HEK293T (cell line): ENCODE data around the gene NUP85.
"Not testable (repeated sequence)": the region's sequence is repeated elsewhere in the genome, so short reads cannot be mapped to it uniquely, and the experiment has no call there.

Source experiments
- CTCF ChIA-PET: fragments of 350-600 bp; formaldehyde crosslinking; extraction: SDS; loops from one replicate; lab custom pipeline; 2021; ENCODE audit warnings: antibody characterized with exemption, inconsistent platforms; lab: Yijun Ruan, JAX
- POLR2A ChIA-PET: fragments of 350-600 bp; formaldehyde crosslinking; extraction: SDS; loops from one replicate; lab custom pipeline; 2020; ENCODE audit warnings: antibody characterized with exemption, inconsistent platforms; lab: Yijun Ruan, JAX
- DNase-seq: peaks from one replicate; pipeline ENCODE4 v3.0.0; 2012; ENCODE audit warnings: mixed read lengths; ENCODE audit errors: extremely low spot score
- ARNT ChIP-seq: fragments of 450-650 bp; IDR thresholded peaks from 2 replicates; pipeline ENCODE4 v1.6.1; 2017; ENCODE audit warnings: mild to moderate bottlenecking
- BHLHE40 ChIP-seq: fragments of 450-650 bp; IDR thresholded peaks from 2 replicates; pipeline ENCODE4 v1.6.1; 2016; ENCODE audit warnings: mild to moderate bottlenecking, moderate library complexity, borderline replicate concordance
- CTBP1 ChIP-seq: fragments of 450-650 bp; IDR thresholded peaks from 2 replicates; pipeline ENCODE4 v1.6.1; 2016; ENCODE audit warnings: borderline replicate concordance
- ELF4 ChIP-seq: fragments of 450-650 bp; IDR thresholded peaks from 2 replicates; pipeline ENCODE4 v1.6.1; 2017; ENCODE audit warnings: antibody characterized with exemption
- FOXA1 ChIP-seq: fragments of 450-650 bp; IDR thresholded peaks from 2 replicates; pipeline ENCODE4 v1.6.1; 2016; ENCODE audit warnings: mild to moderate bottlenecking
- FOXM1 ChIP-seq: fragments of 450-650 bp; IDR thresholded peaks from 2 replicates; pipeline ENCODE4 v1.6.1; 2017; ENCODE audit warnings: mild to moderate bottlenecking, borderline replicate concordance
- HDGF ChIP-seq: fragments of 450-650 bp; IDR thresholded peaks from 2 replicates; pipeline ENCODE4 v1.6.1; 2017; ENCODE audit warnings: antibody characterized with exemption, borderline replicate concordance
- L3MBTL2 ChIP-seq: fragments of 450-650 bp; conservative IDR thresholded peaks from 2 replicates; pipeline ENCODE4 v1.6.1; 2016; ENCODE audit warnings: mild to moderate bottlenecking
- LEF1 ChIP-seq: fragments of 450-650 bp; IDR thresholded peaks from 2 replicates; pipeline ENCODE4 v1.6.1; 2017; ENCODE audit warnings: mild to moderate bottlenecking, borderline replicate concordance
- NFRKB ChIP-seq: fragments of 450-650 bp; IDR thresholded peaks from 2 replicates; pipeline ENCODE4 v1.6.1; 2016; ENCODE audit warnings: mild to moderate bottlenecking, moderate library complexity
- PKNOX1 ChIP-seq: fragments of 450-650 bp; IDR thresholded peaks from 2 replicates; pipeline ENCODE4 v1.6.1; 2016
- SP1 ChIP-seq: fragments of 450-650 bp; IDR thresholded peaks from 2 replicates; pipeline ENCODE4 v1.6.1; 2017
- SUZ12 ChIP-seq: fragments of 450-650 bp; IDR thresholded peaks from 2 replicates; pipeline ENCODE4 v1.6.1; 2016; ENCODE audit warnings: mild to moderate bottlenecking
- TARDBP ChIP-seq: fragments of 450-650 bp; IDR thresholded peaks from 2 replicates; pipeline ENCODE4 v1.6.1; 2016
- ZNF384 ChIP-seq: fragments of 450-650 bp; IDR thresholded peaks from 2 replicates; pipeline ENCODE4 v1.6.1; 2016

NUP85 gene

DNA sequence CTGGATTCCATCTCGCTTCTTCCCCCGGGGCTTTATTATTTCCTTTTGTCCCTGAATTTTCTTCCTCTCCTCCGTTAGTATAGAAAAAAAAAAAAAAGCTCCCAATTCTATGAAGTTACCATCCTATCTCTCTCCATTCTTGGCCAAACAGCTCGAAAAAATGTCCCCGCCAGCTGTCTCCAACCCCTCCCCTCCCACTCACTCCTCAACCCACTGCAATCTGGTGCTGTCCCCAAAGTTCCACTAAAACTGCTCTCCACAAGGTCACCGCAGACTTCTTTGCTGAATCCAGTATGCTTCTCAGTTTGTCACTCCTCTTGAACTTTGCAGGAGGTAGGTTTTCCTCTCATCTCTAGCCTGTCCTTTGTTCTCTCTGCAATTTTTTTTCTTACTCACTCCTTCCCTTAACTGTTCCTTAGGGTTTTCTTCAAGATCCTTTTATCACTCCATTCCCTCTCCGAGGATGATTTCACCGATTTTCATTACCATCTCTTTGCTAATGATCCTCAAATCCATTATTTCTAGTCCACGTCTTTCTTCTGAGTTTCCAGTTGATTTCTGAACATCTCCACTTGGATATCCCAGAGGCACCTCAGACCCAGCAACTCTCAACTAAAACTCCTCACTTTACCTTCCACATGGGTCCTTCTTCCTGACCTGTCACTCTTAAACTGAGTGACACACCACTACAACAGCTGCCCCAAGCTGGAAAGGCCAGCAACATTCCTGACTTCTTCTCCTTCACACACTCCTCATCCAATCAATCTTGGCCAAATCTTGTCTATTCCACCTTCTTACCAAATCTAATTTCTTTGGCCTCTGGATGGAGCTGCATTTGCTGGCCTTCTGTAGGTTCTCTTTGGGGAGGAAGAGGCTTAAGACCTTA lies 21.2 kb upstream of the NUP85 start:
- DNase-seq = no peak
- TF ChIP-seq FOXA1 = no peak
- no peak for TF ChIP-seq TARDBP
- TF ChIP-seq L3MBTL2 = no peak
- TF ChIP-seq SUZ12 = no peak
- TF ChIP-seq PKNOX1 = peak; percentile 61
- CTCF ChIA-PET = interaction anchor here (0.5 to 0.8 kb wide), 4 partner anchors 8 to 204 kb away, joined by 3 to 5 read pairs (median 4); no protein-coding TSS in a partner anchor
- POLR2A ChIA-PET = interaction anchor here (0.7 to 3.4 kb wide), 14 partner anchors 8 to 202 kb away, joined by 3 to 15 read pairs (median 4); partner anchors contain the start of genes ARMC7, JPT1, MIF4GD and NT5C

- DNase-seq = no peak
- TF ChIP-seq ZNF384 = no peak
- ChIA-PET POLR2A (interaction anchor here (1.2 to 4.3 kb wide), 5 partner anchors 8 to 59 kb away, joined by 3 to 16 read pairs (median 5); partner anchors contain the start of genes NT5C and NUP85), CTCF (interaction anchor here (1.1 to 2.6 kb wide), 2 partner anchors 13 to 52 kb away, joined by 4 to 16 read pairs; no protein-coding TSS in a partner anchor)
These were observed 16.9 kb upstream of the NUP85 start for GRCh38 chr17:75188614-75189013.

DNA sequence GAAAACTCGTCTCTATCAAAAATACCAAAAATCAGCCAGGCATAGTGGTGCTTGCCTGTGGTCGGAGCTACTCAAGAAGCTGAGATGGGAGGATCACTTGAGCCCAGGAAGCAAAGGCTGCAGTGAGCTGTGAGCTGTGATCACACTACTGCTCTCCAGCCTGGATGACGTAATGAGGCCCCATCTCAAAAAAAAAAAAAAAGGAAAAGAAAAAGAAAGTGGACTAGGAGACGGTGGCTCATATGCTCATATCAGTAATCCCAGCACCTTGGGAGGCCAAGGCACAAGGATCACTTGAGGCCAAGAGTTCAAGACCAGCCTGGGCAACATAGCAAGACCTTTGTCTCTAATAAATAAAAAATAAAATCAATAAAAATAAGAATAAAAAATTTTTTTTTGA lies 13.9 kb upstream of the NUP85 start:
- ChIA-PET CTCF (interaction anchor here (0.9 to 2.0 kb wide), 3 partner anchors 10 to 230 kb away, joined by 3 to 8 read pairs (median 6); no protein-coding TSS in a partner anchor), POLR2A (interaction anchor here (1.3 to 4.3 kb wide), 3 partner anchors 9 to 14 kb away, joined by 5 to 16 read pairs (median 7); partner anchors contain the start of genes NUP85 and SUMO2)
- TF ChIP-seq ZNF384 (peak; percentile 89), L3MBTL2 (no peak), ELF4 (no peak), LEF1 (no peak)
- DNase-seq = no peak

DNA sequence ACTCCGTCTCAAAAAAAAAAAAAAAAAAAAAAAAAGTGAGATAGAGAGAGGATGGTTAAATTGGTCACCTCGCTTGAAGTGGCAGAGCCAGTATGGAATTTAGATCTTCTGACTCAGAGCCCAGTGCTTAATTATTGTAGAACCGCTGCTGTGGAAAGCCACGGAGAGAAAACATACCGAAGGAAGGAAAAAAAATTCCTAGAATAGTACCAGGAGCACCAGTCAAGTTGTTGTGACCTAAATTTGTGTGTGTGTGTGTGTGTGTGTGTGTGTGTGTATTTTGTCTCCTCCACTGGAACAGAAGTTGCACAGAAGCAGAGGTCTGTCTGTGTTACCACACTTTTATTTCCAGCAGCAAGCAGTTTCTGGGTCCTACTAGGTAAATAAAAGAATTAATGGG lies 10.6 kb upstream of the NUP85 start:
- ChIA-PET POLR2A (no interaction called here), CTCF (no interaction called here)
- DNase-seq = no peak
- no peak for TF ChIP-seq ARNT
- peak; percentile 62; the same call in 1 of the 2 replicates for TF ChIP-seq ZNF384
- no peak for TF ChIP-seq SUZ12

DNA sequence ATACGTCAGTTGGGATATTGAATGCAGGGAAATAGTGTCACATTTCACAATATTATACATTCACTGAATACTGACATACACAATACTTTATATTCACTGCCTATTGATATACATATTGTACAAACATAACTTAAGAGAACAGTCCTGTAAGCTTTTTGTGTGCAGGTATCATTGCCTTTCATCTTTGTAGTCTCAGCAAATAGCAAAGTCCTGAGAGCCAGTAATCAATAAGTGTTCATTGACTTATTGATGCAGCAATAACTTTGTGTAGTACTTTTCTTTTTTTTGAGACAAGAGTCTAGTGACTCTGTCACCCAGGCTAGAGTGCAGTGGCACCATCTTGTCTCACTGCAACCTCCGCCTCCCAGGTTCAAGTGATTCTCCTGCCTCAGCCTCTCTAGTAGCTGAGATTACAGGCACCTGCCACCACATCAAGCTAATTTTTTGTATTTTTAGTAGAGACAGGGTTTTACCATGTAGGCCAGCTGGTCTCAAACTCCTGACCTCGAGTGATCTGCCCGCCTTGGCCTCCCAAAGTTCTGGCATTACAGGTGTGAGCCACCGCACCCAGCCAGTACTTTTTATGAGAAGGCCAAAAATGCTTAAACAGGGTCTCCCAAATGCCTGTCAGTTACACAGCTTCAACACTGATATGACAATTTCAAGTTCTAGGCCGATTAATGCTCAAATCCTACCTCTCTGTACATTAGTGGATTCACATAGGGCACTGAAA lies 5.4 kb upstream of the NUP85 start:
- CTCF ChIA-PET = interaction anchor here (4.7 kb wide), 1 partner anchor 85 kb away, joined by 44 read pairs; no protein-coding TSS in a partner anchor
- POLR2A ChIA-PET = interaction anchor here (1.0 to 4.0 kb wide), 4 partner anchors 11 to 86 kb away, joined by 3 to 16 read pairs (median 6); partner anchors contain the start of genes NT5C and SUMO2
- no peak for DNase-seq
- no peak for TF ChIP-seq ARNT
- TF ChIP-seq NFRKB = no peak
- TF ChIP-seq CTBP1 = no peak
- no peak for TF ChIP-seq SUZ12
- no peak for TF ChIP-seq BHLHE40
- no peak for TF ChIP-seq L3MBTL2
- TF ChIP-seq ZNF384 = no peak

- POLR2A ChIA-PET = interaction anchor here (0.7 to 3.5 kb wide), 31 partner anchors 9 to 574 kb away, joined by 3 to 19 read pairs (median 6); partner anchors contain the start of genes ARMC7, GGA3, HID1 and MIF4GD
- no peak for DNase-seq
- TF ChIP-seq FOXA1 (no peak), TARDBP (no peak), NFRKB (no peak), ZNF384 (no peak), BHLHE40 (no peak), ELF4 (no peak), CTBP1 (no peak), SP1 (no peak), FOXM1 (no peak), L3MBTL2 (no peak; the same call in 1 of the 2 replicates), ARNT (no peak), HDGF (no peak), PKNOX1 (no peak)
- CTCF ChIA-PET = interaction anchor here (1.9 to 2.3 kb wide), 2 partner anchors 34 to 92 kb away, joined by 8 to 11 read pairs; no protein-coding TSS in a partner anchor
These were observed 299 bp downstream of the NUP85 start for GRCh38 chr17:75205793-75206163.

- TF ChIP-seq ZNF384 = peak; percentile 49; the same call in 1 of the 2 replicates
- ChIA-PET CTCF (interaction anchor here (1.9 to 2.3 kb wide), 2 partner anchors 33 to 93 kb away, joined by 8 to 11 read pairs; no protein-coding TSS in a partner anchor), POLR2A (interaction anchor here (0.7 to 3.5 kb wide), 14 partner anchors 9 to 334 kb away, joined by 3 to 19 read pairs (median 6); partner anchors contain the start of genes ARMC7, GGA3, KCTD2 and MRPS7)
- DNase-seq = not testable (repeated sequence)
These were observed 1.6 kb downstream of the NUP85 start for GRCh38 chr17:75207050-75207407.
